ENCODE measurements around the gene TSR1. TPM values are rescaled to one million over a fixed set of nuclear protein-coding genes. Genes with fewer than 3 reads are reported as not detected.

TSR1 gene
- polyA plus RNA-seq, 6 donors from 2014 or later = 12.5 to 19.5 (median 14.3) TPM

DNA sequence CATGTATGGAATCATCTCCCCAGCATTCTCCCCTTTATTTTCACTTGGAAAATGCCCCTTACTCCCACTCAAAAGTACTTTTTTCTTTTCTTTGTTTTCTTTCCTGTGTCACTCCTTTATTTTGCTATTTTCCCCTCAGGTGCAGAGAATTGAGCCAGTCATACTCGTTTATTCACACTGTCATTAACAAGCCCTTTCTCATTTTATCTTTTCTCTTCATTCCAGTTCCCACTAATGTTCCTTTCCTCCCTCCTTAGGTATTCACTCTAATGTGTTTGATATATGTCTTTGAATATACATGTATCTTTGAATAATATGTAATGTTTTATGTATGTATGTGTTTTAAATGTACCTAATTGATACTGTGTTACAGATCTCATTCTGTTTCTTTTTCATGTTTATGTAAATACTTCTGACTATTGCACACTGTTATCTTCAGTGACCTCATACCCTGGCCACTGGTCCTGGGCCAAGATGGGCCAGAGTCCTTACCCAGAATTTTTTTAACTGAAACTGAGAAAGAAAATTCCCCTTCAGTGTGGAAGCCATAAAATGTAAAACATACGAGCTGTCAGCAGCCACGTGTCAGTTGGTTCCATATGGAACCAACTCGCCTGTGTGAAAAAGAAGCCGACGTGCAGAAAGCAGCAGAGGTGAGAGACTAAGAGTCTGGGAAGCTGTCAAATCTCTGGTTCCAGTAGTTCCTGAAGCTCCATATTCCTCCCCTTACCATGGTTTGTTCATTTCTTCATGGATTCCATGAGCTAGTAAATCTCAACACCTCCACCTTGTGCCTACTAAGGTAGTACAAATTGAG lies 26.7 kb downstream of the TSR1 start:
- Mint-ChIP-seq H3K4me1 (peaks cover 7 to 18% (median 13%) of the 10 kb centered on the region in 3 donors), H3K9me3 (no peaks in the 10 kb centered on the region), H3K36me3 (no peaks in the 10 kb centered on the region), H3K27me3 (no peaks in the 10 kb centered on the region), H3K27ac (no peak overlapping the region), H3K4me3 (peak overlapping the region in 3 of 8 donors; percentile 1 to 29 (median 6))
- DNase-seq (no peak), ATAC-seq (ENCODE audit: low read depth in 2 of 2) (no peak)

DNA sequence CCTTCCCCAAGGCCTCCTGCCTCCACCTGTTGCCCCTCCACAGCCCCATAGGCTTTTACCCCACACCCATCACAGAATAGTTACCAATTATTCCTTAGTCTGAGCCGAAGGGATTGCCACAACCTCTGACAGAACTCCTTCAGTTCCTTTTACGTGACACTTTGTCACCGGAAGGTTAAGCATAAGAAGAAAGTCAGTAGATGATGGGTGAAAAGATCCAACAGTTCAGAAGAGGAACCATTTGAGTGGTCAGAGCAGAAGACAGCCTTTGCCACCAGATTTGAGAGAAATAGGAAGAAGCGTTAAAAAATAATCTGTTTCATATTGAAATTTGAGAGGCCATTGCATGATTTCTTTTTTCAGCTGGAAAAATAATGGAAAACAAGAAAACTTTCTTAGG lies 31.3 kb downstream of the TSR1 start:
- H3K9me3 Mint-ChIP-seq = no peaks in the 10 kb centered on the region
- peak overlapping the region; percentile 63 to 92 (median 78) for H3K4me3 Mint-ChIP-seq
- H3K27ac Mint-ChIP-seq = peak overlapping the region in 2 of 6 donors; percentile 10 to 32
- peaks cover 0 to 6% of the 10 kb centered on the region in 2 donors for H3K36me3 Mint-ChIP-seq
- peaks cover 21 to 30% (median 27%) of the 10 kb centered on the region in 3 donors for H3K4me1 Mint-ChIP-seq
- no peaks in the 10 kb centered on the region for H3K27me3 Mint-ChIP-seq
- ATAC-seq (ENCODE audit: low read depth in 2 of 2) (no peak), DNase-seq (no peak)

DNA sequence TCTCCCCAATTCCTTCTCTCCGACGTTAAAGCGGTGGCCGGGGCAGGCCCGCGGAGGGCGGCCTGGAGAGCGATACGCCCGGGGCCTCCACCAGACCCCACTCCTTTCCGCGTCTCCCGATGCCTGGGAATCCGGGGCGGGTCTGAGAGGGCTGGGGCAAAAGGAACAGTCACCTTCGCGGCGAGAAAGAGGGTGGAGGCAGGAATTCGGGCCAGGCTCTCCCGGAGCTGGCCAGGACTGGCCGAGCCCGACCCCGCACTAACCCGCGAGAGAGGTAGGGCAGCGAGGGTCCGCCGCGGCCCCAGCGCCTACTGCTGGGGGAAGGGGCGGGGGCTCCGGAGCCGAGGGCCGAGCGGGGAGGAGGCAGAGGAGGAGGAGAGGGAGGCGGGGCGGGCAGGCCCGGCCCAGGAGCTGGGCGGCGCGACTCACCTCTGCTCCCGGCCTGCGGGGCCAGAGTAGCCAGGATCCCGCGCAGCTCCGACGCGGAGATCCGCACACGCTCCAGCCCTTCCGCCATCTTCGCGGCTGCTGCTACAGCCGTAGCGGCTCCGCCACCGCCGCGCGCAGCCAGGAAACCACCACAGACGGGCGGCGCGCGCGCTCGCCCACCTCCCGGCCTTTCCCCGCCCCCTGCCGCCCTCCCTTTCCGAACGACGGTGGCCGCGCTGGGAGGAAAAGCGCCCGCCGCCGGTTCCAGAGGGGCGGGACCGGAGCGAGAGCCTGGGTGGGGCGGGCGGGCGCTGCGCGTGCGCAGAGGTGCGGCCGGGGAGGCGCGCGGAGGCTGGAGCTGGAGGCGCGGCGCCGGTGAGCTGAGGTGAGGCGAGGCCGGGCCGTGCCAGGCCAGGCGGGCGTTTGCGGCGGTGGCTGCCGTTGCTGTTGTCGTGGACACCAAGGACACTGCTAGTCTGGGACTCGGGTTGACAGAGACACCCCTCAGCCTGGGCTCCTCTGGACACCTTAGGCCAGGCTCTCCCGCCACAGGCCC lies 32.8 kb downstream of the TSR1 start, which contains the start of the genes SMG6 and SRR:
Gene SMG6, minus strand, starts transcription at position 582 of the 985 bp plus-strand sequence. Its CDS starts 65 bp downstream, at position 517.
Gene SRR, plus strand, starts transcription at position 747 of the 985 bp plus-strand sequence. CDS start 11,611 bp downstream, outside the sequence.
- H3K36me3 Mint-ChIP-seq = peaks cover 5 to 10% of the 10 kb centered on the region in 2 donors
- no peaks in the 10 kb centered on the region for H3K27me3 Mint-ChIP-seq
- H3K27ac Mint-ChIP-seq = peak within 1 kb of the TSS; percentile 28 to 93 (median 87)
- peaks cover 22 to 30% (median 24%) of the 10 kb centered on the region in 3 donors for H3K4me1 Mint-ChIP-seq
- H3K4me3 Mint-ChIP-seq = peak within 1 kb of the TSS; percentile 82 to 94 (median 92)
- DNase-seq (peak; percentile 88), ATAC-seq (ENCODE audit: low read depth in 2 of 2) (peak; percentile 84 to 88)
- H3K9me3 Mint-ChIP-seq = no peaks in the 10 kb centered on the region

DNA sequence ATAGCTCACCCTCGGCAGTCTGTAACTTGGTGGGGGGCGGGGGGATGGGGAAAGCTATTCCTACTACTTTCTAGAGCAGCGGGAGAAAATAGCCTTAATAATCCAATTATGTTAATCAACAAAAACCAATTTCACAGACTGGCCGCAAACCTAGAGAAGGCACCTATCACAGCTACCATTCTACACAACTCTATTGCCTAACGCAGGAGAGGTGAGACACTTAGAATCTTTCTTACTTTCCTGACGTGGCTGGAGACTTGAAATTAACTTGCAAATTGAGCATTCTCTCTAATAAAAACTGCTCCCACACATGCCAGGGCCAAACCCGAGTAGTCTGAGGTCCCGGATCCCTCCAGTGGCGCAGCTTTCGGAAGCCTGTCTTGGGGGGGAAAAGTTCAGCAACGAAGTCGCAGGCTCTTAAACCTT lies 33.5 kb downstream of the TSR1 start:
- H3K4me1 Mint-ChIP-seq = peaks cover 22 to 30% (median 24%) of the 10 kb centered on the region in 3 donors
- no peaks in the 10 kb centered on the region for H3K9me3 Mint-ChIP-seq
- no peak for DNase-seq
- no peaks in the 10 kb centered on the region for H3K27me3 Mint-ChIP-seq
- H3K4me3 Mint-ChIP-seq = peak overlapping the region; percentile 82 to 94 (median 92)
- peak; percentile 1 for ATAC-seq (ENCODE audit: low read depth in 2 of 2)
- H3K36me3 Mint-ChIP-seq = peaks cover 5 to 10% of the 10 kb centered on the region in 2 donors
- H3K27ac Mint-ChIP-seq = peak overlapping the region; percentile 28 to 93 (median 87)

DNA sequence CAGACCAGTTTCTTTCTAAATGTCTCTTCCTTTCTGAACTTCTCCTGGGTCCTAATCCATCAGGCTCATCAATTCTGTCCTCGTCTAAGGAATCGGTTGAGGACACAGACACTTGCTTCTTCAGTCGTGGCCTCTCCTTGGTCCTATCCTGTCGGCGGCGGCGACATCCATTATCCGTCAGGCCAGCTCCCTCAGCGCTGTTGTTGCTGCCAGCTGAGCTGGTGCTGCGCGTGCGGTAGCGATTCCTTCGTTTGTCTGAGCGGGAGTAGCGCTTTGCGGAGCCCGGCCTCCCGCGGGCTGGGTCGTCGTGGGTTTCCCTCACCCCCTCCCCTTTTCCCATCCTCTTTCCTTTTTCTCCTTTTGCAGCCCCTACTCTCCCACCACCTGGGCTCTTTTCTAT lies 36.5 kb downstream of the TSR1 start:
- Mint-ChIP-seq H3K27ac (no peak overlapping the region), H3K27me3 (no peaks in the 10 kb centered on the region), H3K4me3 (peak overlapping the region in 1 of 8 donors; percentile 92), H3K4me1 (peaks cover 23 to 27% (median 25%) of the 10 kb centered on the region in 3 donors), H3K9me3 (no peaks in the 10 kb centered on the region), H3K36me3 (peaks cover 11 to 29% of the 10 kb centered on the region in 2 donors)
- no peak for DNase-seq
- no peak for ATAC-seq (ENCODE audit: low read depth in 2 of 2)

DNA sequence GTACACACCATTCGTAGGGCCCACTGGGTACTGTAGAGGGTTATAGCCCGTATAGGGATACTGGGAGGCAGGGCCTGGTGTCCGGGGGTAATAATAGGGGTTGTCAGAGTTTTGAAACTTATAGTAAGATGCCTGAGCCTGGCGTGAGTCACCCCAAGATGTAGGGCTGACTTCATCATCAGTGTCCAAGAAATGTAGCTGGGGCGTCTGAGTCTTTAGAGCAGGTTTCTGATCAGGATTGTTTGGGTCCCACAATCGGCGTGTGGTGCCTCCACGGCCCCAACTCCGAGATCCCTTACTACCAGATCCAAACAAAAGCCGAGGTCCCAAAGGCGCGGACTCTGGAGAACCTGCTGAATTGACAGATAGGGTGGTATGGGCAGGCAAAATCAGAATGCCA lies 37.1 kb downstream of the TSR1 start:
- H3K27me3 Mint-ChIP-seq = no peaks in the 10 kb centered on the region
- ATAC-seq (ENCODE audit: low read depth in 2 of 2) (no peak), DNase-seq (no peak)
- peaks cover 16 to 29% of the 10 kb centered on the region in 2 donors for H3K36me3 Mint-ChIP-seq
- no peak overlapping the region for H3K27ac Mint-ChIP-seq
- H3K9me3 Mint-ChIP-seq = no peaks in the 10 kb centered on the region
- H3K4me1 Mint-ChIP-seq = peaks cover 21 to 33% (median 24%) of the 10 kb centered on the region in 3 donors
- H3K4me3 Mint-ChIP-seq = no peak overlapping the region

DNA sequence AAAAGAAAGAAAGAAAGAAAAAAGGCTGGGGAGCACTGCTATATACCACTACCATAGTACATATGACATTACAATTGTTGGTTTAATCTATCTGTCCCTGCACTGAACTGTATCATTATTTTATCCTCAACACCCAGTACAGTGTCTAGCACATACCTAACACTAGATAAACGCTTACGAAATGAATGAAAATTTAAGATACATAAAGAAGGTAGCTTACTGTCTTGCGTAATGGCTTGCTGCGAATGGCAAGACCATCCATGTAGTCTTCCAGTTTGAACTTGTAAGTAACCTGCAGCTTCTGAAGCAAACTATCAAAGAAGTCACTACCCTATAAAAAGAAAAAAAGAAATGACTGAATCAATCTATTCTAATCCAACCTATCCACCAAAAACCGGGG lies 39.2 kb downstream of the TSR1 start:
- H3K36me3 Mint-ChIP-seq = peaks cover 24 to 33% of the 10 kb centered on the region in 2 donors
- ATAC-seq (ENCODE audit: low read depth in 2 of 2) = no peak
- no peaks in the 10 kb centered on the region for H3K9me3 Mint-ChIP-seq
- peaks cover 13 to 37% (median 20%) of the 10 kb centered on the region in 3 donors for H3K4me1 Mint-ChIP-seq
- no peaks in the 10 kb centered on the region for H3K27me3 Mint-ChIP-seq
- no peak overlapping the region for H3K27ac Mint-ChIP-seq
- H3K4me3 Mint-ChIP-seq = peak overlapping the region in 1 of 8 donors; percentile 8
- DNase-seq = no peak

DNA sequence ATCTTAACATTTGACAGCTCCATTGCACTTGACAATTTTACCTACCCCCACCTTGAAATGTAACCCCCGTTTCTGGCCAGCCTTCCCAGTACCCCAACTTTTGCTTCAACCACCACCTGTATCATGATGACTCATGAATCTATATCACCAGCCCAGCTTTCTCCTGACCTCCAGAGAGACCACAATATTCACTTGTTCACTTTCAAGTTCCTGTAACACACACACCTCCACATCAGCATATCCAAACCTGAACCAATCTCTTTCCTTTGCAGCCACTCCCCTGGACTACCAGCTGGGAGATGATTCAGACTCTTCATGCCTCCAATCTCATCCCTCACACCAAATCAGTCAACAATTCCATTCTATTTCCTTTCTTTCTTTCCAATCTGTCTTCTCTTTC lies 40.7 kb downstream of the TSR1 start:
- H3K4me1 Mint-ChIP-seq = peaks cover 6 to 29% (median 23%) of the 10 kb centered on the region in 3 donors
- no peak overlapping the region for H3K4me3 Mint-ChIP-seq
- H3K9me3 Mint-ChIP-seq = peaks cover 0 to 2% (median 0%) of the 10 kb centered on the region in 7 donors
- ATAC-seq (ENCODE audit: low read depth in 2 of 2) (no peak), DNase-seq (no peak)
- H3K36me3 Mint-ChIP-seq = peaks cover 35 to 48% of the 10 kb centered on the region in 2 donors
- H3K27me3 Mint-ChIP-seq = no peaks in the 10 kb centered on the region
- no peak overlapping the region for H3K27ac Mint-ChIP-seq

DNA sequence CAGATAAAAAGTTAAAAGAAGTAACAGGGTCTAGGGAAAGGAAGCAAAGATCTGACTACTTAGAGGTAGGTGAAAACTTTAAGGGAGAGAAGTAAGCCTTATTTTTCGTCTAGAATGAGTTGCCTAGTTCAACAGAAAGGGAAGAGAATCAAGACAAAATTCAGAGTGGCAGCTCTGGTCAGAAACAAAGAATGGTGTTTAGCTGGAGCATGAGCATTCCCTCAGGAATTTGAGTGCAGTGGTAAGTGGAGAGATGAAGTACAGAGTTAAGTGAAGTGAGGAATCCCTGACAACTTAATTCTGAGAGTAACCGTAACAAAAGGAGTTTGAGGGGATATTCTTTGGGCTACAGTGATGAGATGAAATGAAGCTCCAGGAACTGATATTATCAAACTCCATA lies 44.2 kb downstream of the TSR1 start:
- no peak overlapping the region for H3K4me3 Mint-ChIP-seq
- DNase-seq (no peak), ATAC-seq (ENCODE audit: low read depth in 2 of 2) (no peak)
- H3K27ac Mint-ChIP-seq = peak overlapping the region in 2 of 6 donors; percentile 6 to 29
- H3K36me3 Mint-ChIP-seq = peaks cover 45 to 48% of the 10 kb centered on the region in 2 donors
- H3K27me3 Mint-ChIP-seq = no peaks in the 10 kb centered on the region
- peaks cover 0 to 2% (median 0%) of the 10 kb centered on the region in 7 donors for H3K9me3 Mint-ChIP-seq
- H3K4me1 Mint-ChIP-seq = peaks cover 13 to 29% (median 24%) of the 10 kb centered on the region in 3 donors

DNA sequence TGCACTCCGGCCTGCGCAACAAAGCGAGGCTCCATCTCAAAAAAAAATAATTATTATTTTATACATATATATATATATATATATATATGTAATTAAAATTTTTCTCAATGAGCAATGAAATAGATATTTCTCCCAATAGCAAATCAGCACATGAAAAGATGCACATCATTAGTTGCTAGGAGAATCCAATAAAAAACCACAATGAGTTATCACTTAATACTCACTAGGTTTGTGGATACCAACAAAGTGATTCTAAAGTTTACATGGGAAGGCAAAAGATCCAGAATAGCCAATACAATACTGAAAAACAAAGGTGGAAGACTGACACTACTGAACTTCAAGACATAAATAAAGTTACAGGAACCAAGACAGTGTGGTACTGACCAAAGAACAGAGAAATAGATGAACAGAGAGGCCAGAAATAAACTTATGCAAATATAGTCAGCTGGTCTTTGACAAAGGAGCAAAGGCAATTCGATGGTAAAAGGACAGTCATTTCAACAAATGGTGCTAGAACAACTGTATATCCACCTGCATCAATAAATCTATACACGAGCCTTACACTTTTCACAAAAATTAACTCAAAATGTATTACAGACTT lies 46.3 kb downstream of the TSR1 start:
- DNase-seq = no peak
- Mint-ChIP-seq H3K27me3 (no peaks in the 10 kb centered on the region), H3K4me3 (no peak overlapping the region), H3K4me1 (peaks cover 8 to 17% (median 11%) of the 10 kb centered on the region in 3 donors), H3K27ac (peak overlapping the region in 2 of 6 donors; percentile 17 to 60), H3K36me3 (peaks cover 36 to 39% of the 10 kb centered on the region in 2 donors), H3K9me3 (peaks cover 0 to 2% (median 0%) of the 10 kb centered on the region in 7 donors)
- peak in 1 of 2 donors; percentile 27 for ATAC-seq (ENCODE audit: low read depth in 2 of 2)

DNA sequence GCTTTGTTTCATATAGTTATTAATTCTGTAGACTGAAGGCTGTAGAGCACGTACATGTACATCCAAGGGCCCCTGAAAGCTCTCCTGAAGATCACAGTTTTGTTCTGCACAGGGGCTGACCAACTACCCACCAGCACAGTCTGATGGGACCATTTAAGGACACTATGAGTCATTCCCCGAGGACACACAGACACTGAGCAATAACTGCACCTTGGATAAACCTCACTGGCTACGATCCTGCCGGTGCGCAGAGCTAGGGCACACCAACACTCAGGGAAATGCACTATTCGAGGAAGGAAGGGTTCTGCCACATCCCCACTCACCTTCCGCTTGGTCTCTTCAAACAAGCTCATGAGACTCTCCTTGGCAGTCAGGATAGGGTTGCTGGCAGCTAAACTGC lies 53.0 kb downstream of the TSR1 start:
- peaks cover 34 to 40% of the 10 kb centered on the region in 2 donors for H3K36me3 Mint-ChIP-seq
- no peaks in the 10 kb centered on the region for H3K9me3 Mint-ChIP-seq
- no peak for ATAC-seq (ENCODE audit: low read depth in 2 of 2)
- H3K27ac Mint-ChIP-seq = no peak overlapping the region
- H3K27me3 Mint-ChIP-seq = no peaks in the 10 kb centered on the region
- no peak for DNase-seq
- peaks cover 0 to 3% (median 0%) of the 10 kb centered on the region in 3 donors for H3K4me1 Mint-ChIP-seq
- no peak overlapping the region for H3K4me3 Mint-ChIP-seq

DNA sequence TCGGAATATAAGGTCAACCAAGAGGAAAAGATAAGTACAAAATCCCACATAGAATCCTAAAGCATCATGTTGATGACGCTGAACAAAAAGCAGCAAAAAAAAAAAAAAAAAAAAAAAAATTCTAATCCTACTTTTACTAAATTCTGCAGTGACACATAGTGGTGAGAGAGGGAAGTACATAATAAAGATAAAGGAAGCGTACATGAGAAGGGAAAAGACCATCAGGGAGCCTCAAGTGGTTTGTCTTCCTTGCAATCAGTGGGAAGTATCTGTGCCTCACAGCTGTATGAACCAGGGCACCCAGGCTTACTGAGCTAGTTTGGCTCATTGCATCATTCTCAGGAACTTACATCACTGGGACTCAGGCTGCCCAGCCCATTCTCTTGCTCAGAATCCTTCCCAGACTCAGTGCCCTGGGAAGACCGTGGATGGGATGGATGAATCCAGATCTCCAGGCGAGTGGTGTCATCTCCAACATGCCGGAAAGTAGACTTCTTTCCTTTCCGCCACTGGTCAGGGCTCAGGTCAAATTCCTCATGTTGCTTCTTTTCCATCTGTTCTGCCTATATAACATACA lies 53.9 kb downstream of the TSR1 start:
- ATAC-seq (ENCODE audit: low read depth in 2 of 2) (peak in 1 of 2 donors; percentile 39), DNase-seq (peak; percentile 36)
- Mint-ChIP-seq H3K27me3 (no peaks in the 10 kb centered on the region), H3K4me3 (no peak overlapping the region), H3K27ac (peak overlapping the region in 2 of 6 donors; percentile 51 to 78), H3K4me1 (no peaks in the 10 kb centered on the region), H3K9me3 (no peaks in the 10 kb centered on the region), H3K36me3 (peaks cover 30 to 33% of the 10 kb centered on the region in 2 donors)

Data from naive B cell (primary cell).